PFSK-1 (cell line): ENCODE data around the gene NUB1.

Source experiments
- POLR2AphosphoS5 ChIP-seq: IDR thresholded peaks from 2 replicates; pipeline ENCODE4 v1.6.1; 2012; ENCODE audit warnings: low read depth, mild to moderate bottlenecking, control low read depth, low read length, moderate library complexity
- SIN3A ChIP-seq: IDR thresholded peaks from 2 replicates; pipeline ENCODE4 v1.6.1; 2012; ENCODE audit warnings: mild to moderate bottlenecking, low read length, moderate library complexity, borderline replicate concordance; ENCODE audit not compliant: insufficient read depth
- TAF1 ChIP-seq: IDR thresholded peaks from 2 replicates; pipeline ENCODE4 v1.6.1; 2012; ENCODE audit warnings: low read length, control low read depth, borderline replicate concordance; ENCODE audit not compliant: insufficient read depth
- TF ChIP-seq, protein P1 (sequence below), 2 experiments: IDR thresholded peaks; 2 replicates each; pipeline versions ENCODE4 v1.6.1 to v1.8.0; 2011 to 2012; ENCODE audit warnings: low read depth in 2 of 2, low read length in 2 of 2, control low read depth in 1 of 2, inconsistent platforms in 1 of 2, mild to moderate bottlenecking in 1 of 2, moderate library complexity in 1 of 2; ENCODE audit not compliant: insufficient read depth in 1 of 2

GRCh38 chr7:151379534-151380198 lies 38.1 kb downstream of the NUB1 start:
- TF ChIP-seq POLR2AphosphoS5, result no peak
- no peak for TF ChIP-seq TAF1
- TF ChIP-seq, protein P1, sequence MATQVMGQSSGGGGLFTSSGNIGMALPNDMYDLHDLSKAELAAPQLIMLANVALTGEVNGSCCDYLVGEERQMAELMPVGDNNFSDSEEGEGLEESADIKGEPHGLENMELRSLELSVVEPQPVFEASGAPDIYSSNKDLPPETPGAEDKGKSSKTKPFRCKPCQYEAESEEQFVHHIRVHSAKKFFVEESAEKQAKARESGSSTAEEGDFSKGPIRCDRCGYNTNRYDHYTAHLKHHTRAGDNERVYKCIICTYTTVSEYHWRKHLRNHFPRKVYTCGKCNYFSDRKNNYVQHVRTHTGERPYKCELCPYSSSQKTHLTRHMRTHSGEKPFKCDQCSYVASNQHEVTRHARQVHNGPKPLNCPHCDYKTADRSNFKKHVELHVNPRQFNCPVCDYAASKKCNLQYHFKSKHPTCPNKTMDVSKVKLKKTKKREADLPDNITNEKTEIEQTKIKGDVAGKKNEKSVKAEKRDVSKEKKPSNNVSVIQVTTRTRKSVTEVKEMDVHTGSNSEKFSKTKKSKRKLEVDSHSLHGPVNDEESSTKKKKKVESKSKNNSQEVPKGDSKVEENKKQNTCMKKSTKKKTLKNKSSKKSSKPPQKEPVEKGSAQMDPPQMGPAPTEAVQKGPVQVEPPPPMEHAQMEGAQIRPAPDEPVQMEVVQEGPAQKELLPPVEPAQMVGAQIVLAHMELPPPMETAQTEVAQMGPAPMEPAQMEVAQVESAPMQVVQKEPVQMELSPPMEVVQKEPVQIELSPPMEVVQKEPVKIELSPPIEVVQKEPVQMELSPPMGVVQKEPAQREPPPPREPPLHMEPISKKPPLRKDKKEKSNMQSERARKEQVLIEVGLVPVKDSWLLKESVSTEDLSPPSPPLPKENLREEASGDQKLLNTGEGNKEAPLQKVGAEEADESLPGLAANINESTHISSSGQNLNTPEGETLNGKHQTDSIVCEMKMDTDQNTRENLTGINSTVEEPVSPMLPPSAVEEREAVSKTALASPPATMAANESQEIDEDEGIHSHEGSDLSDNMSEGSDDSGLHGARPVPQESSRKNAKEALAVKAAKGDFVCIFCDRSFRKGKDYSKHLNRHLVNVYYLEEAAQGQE (IDR thresholded peaks at IDR 0.05; ENCODE audit: insufficient read depth in 1 of 2, low read depth in 2 of 2, low read length in 2 of 2), result no peak
- no peak for TF ChIP-seq SIN3A
